SK-N-SH treated with all-trans-retinoic acid at 6 μM for 48 hours (cell line): Measurements from ENCODE around the gene EVC.

Experiments
- ATAC-seq: fragments of 200-7000 bp; cut with Tn5 transposase; 3 replicates; pipeline ENCODE4 v1.9.1; 2020; ENCODE audit warnings: mild to moderate bottlenecking, moderate library complexity
- ARNTL ChIP-seq: fragments of 450-650 bp; formaldehyde crosslinking; IDR thresholded peaks from 2 replicates; pipeline ENCODE4 v1.5.0; 2020; ENCODE audit warnings: low read depth, mild to moderate bottlenecking, moderate library complexity, borderline replicate concordance
- BACH2 ChIP-seq: fragments of 250-450 bp; sonication (Bioruptor Pico); IDR thresholded peaks from 2 replicates; pipeline ENCODE4 v1.9.0; 2021; ENCODE audit warnings: mild to moderate bottlenecking, borderline replicate concordance
- CSDC2 ChIP-seq: fragments of 250-450 bp; sonication (Bioruptor Pico); IDR thresholded peaks from 2 replicates; pipeline ENCODE4 v1.5.0; 2020; ENCODE audit warnings: mild to moderate bottlenecking, moderate library complexity
- ESRRG ChIP-seq: fragments of 250-450 bp; sonication (Bioruptor Pico); IDR thresholded peaks from 2 replicates; pipeline ENCODE4 v1.6.1; 2021; ENCODE audit warnings: mild to moderate bottlenecking
- GLIS3 ChIP-seq: fragments of 250-450 bp; sonication (Bioruptor Pico); IDR thresholded peaks from 2 replicates; pipeline ENCODE4 v1.5.0; 2020; ENCODE audit warnings: mild to moderate bottlenecking, moderate library complexity
- ISL1 ChIP-seq: fragments of 250-450 bp; sonication (Bioruptor Pico); IDR thresholded peaks from 2 replicates; pipeline ENCODE4 v2.1.2; 2022; ENCODE audit warnings: mild to moderate bottlenecking, moderate library complexity
- OSR1 ChIP-seq: fragments of 250-450 bp; sonication (Bioruptor Pico); IDR thresholded peaks from 2 replicates; pipeline ENCODE4 v1.8.0; 2022; ENCODE audit warnings: moderate library complexity, mild to moderate bottlenecking, inconsistent platforms
- PPARA ChIP-seq: fragments of 250-450 bp; sonication (Bioruptor Pico); IDR thresholded peaks from 2 replicates; pipeline ENCODE4 v1.5.0; 2020; ENCODE audit warnings: mild to moderate bottlenecking, borderline replicate concordance
- SNAI2 ChIP-seq: fragments of 250-450 bp; sonication (Bioruptor Pico); IDR thresholded peaks from 2 replicates; pipeline ENCODE4 v1.5.0; 2020; ENCODE audit warnings: mild to moderate bottlenecking, moderate library complexity
- TCF4 ChIP-seq: fragments of 250-450 bp; sonication (Bioruptor Pico); IDR thresholded peaks from 2 replicates; pipeline ENCODE4 v1.8.0; 2021; ENCODE audit warnings: mild to moderate bottlenecking, moderate library complexity, borderline replicate concordance
- ZC3H10 ChIP-seq: fragments of 250-450 bp; sonication (Bioruptor Pico); IDR thresholded peaks from 2 replicates; pipeline ENCODE4 v1.5.1; 2021; ENCODE audit warnings: mild to moderate bottlenecking, moderate library complexity
- ZFP3 ChIP-seq: fragments of 250-450 bp; sonication (Bioruptor Pico); IDR thresholded peaks from 2 replicates; pipeline ENCODE4 v1.5.0; 2020; ENCODE audit warnings: mild to moderate bottlenecking, moderate library complexity
- ZFP30 ChIP-seq: fragments of 450-650 bp; formaldehyde crosslinking; IDR thresholded peaks from 2 replicates; pipeline ENCODE4 v1.5.0; 2022; ENCODE audit warnings: mild to moderate bottlenecking, moderate library complexity
- ZNF70 ChIP-seq: fragments of 450-650 bp; formaldehyde crosslinking; IDR thresholded peaks from 2 replicates; pipeline ENCODE4 v1.5.0; 2020; ENCODE audit warnings: mild to moderate bottlenecking, moderate library complexity
- ZNF8 ChIP-seq: fragments of 450-650 bp; formaldehyde crosslinking; IDR thresholded peaks from 2 replicates; pipeline ENCODE4 v1.5.0; 2020; ENCODE audit warnings: mild to moderate bottlenecking, moderate library complexity
- TF ChIP-seq, protein P1 (sequence below): fragments of 250-450 bp; sonication (Bioruptor Pico); IDR thresholded peaks from 2 replicates; pipeline ENCODE4 v1.5.1; 2020; ENCODE audit warnings: low read depth, mild to moderate bottlenecking, moderate library complexity
- TF ChIP-seq, protein P2 (sequence below): fragments of 250-450 bp; sonication (Bioruptor Pico); IDR thresholded peaks from 2 replicates; pipeline ENCODE4 v1.8.0; 2021; ENCODE audit warnings: low read depth, mild to moderate bottlenecking, moderate library complexity, borderline replicate concordance
- TF ChIP-seq, protein P3 (sequence below): fragments of 250-450 bp; sonication (Bioruptor Pico); IDR thresholded peaks from 2 replicates; pipeline ENCODE4 v1.5.1; 2021; ENCODE audit warnings: mild to moderate bottlenecking, moderate library complexity
- TF ChIP-seq, protein P4 (sequence below): fragments of 250-450 bp; sonication (Bioruptor Pico); IDR thresholded peaks from 2 replicates; pipeline ENCODE4 v1.8.0; 2020; ENCODE audit warnings: mild to moderate bottlenecking, moderate library complexity, borderline replicate concordance

EVC gene

DNA sequence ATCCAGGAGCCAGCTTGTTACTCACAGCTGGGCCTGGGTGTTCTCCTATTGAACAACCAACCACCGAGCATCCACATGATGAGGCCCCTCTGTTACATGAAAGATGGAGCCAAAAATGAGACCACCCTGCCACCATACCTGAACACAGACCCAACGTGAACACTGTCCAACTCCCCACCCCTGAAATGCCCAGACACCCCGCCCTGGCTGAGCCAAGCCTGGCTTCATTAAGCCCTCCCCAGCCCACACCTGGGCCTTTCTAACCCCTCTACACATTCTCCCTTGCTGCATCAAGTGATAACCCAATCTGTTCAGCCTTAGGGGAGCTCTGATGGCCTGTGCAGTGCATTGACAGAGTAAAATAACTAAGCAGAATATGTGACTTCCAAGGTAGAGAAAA, 80.7 kb downstream of the EVC start:
- no peak for TF ChIP-seq ZFP3 (CRISPR knock-in tag)
- no peak for TF ChIP-seq ZFP30 (CRISPR knock-in tag)
- no peak for TF ChIP-seq SNAI2 (CRISPR knock-in tag)
- TF ChIP-seq, protein P1, sequence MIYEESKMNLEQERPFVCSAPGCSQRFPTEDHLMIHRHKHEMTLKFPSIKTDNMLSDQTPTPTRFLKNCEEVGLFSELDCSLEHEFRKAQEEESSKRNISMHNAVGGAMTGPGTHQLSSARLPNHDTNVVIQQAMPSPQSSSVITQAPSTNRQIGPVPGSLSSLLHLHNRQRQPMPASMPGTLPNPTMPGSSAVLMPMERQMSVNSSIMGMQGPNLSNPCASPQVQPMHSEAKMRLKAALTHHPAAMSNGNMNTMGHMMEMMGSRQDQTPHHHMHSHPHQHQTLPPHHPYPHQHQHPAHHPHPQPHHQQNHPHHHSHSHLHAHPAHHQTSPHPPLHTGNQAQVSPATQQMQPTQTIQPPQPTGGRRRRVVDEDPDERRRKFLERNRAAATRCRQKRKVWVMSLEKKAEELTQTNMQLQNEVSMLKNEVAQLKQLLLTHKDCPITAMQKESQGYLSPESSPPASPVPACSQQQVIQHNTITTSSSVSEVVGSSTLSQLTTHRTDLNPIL, result no peak
- no peak for TF ChIP-seq ESRRG
- TF ChIP-seq TCF4 (CRISPR knock-in tag), result no peak
- TF ChIP-seq GLIS3 (CRISPR knock-in tag), result no peak
- TF ChIP-seq, all 23 proteins: peak for 0
- ATAC-seq, result no peak

DNA sequence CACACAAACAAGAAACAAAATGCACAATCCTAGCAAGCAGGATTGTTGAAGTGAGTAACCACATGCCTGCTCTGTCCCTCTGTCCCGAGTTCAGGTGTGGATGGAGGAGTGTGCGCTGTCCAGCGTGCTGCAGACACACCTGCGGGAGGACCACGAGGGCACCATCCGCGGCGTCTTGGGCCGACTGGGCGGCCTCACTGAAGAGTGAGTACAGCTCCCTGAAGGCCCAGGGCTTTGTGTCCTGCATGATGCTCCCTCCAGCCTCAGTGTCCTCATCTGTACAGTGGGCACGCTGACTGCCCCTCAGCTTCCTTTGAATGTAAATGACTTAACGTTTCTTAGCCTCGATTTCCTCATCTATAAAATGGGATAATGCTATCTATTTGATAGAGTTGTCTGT, 82.5 kb downstream of the EVC start:
- TF ChIP-seq, protein P2, sequence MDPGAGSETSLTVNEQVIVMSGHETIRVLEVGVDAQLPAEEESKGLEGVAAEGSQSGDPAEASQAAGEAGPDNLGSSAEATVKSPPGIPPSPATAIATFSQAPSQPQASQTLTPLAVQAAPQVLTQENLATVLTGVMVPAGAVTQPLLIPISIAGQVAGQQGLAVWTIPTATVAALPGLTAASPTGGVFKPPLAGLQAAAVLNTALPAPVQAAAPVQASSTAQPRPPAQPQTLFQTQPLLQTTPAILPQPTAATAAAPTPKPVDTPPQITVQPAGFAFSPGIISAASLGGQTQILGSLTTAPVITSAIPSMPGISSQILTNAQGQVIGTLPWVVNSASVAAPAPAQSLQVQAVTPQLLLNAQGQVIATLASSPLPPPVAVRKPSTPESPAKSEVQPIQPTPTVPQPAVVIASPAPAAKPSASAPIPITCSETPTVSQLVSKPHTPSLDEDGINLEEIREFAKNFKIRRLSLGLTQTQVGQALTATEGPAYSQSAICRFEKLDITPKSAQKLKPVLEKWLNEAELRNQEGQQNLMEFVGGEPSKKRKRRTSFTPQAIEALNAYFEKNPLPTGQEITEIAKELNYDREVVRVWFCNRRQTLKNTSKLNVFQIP (CRISPR knock-in tag), result no peak
- TF ChIP-seq, protein P3, sequence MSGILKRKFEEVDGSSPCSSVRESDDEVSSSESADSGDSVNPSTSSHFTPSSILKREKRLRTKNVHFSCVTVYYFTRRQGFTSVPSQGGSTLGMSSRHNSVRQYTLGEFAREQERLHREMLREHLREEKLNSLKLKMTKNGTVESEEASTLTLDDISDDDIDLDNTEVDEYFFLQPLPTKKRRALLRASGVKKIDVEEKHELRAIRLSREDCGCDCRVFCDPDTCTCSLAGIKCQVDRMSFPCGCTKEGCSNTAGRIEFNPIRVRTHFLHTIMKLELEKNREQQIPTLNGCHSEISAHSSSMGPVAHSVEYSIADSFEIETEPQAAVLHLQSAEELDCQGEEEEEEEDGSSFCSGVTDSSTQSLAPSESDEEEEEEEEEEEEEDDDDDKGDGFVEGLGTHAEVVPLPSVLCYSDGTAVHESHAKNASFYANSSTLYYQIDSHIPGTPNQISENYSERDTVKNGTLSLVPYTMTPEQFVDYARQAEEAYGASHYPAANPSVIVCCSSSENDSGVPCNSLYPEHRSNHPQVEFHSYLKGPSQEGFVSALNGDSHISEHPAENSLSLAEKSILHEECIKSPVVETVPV (CRISPR knock-in tag), result no peak
- TF ChIP-seq ISL1 (CRISPR knock-in tag) (no peak), TCF4 (CRISPR knock-in tag) (no peak), SNAI2 (CRISPR knock-in tag) (no peak), ZNF70 (no peak), CSDC2 (no peak), ZC3H10 (CRISPR knock-in tag) (no peak), BACH2 (CRISPR knock-in tag) (no peak), ARNTL (CRISPR knock-in tag) (no peak)
- TF ChIP-seq, protein P1, result no peak
- ATAC-seq, result no peak

DNA sequence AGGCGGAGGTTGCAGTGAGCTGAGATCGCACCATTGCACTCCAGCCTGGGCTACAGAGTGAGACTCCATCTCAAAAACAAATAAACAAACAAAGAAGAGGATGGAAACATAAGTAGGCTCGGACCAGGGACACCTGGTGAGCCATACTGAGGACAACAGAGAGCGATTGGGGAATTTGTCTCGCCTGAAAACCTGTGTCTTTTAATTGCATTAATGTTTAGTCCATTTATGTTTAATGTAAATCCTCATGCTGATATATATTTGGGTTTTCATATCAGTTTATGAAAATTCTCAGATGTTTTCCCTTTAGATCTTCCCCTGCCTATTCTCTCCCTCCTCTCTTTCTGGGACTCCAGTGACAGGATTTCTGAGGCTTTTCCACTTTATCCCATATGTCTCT, 84.6 kb downstream of the EVC start:
- TF ChIP-seq, protein P2 (CRISPR knock-in tag), result no peak
- TF ChIP-seq ZFP3 (CRISPR knock-in tag), result no peak
- TF ChIP-seq, protein P1, result no peak
- TF ChIP-seq ZNF8 (CRISPR knock-in tag), result no peak
- TF ChIP-seq OSR1 (CRISPR knock-in tag), result no peak
- no peak for TF ChIP-seq PPARA
- no peak for TF ChIP-seq BACH2 (CRISPR knock-in tag)
- TF ChIP-seq, protein P4, sequence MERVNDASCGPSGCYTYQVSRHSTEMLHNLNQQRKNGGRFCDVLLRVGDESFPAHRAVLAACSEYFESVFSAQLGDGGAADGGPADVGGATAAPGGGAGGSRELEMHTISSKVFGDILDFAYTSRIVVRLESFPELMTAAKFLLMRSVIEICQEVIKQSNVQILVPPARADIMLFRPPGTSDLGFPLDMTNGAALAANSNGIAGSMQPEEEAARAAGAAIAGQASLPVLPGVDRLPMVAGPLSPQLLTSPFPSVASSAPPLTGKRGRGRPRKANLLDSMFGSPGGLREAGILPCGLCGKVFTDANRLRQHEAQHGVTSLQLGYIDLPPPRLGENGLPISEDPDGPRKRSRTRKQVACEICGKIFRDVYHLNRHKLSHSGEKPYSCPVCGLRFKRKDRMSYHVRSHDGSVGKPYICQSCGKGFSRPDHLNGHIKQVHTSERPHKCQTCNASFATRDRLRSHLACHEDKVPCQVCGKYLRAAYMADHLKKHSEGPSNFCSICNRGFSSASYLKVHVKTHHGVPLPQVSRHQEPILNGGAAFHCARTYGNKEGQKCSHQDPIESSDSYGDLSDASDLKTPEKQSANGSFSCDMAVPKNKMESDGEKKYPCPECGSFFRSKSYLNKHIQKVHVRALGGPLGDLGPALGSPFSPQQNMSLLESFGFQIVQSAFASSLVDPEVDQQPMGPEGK (CRISPR knock-in tag), result no peak
- no peak for ATAC-seq
